ENCODE data around the gene DNAJC10.

- TF ChIP-seq POLR2AphosphoS5 (IDR thresholded peaks at IDR 0.05) (no peak), CTCF (IDR thresholded peaks at IDR 0.05) (no peak), POLR2A (IDR thresholded peaks at IDR 0.05) (no peak)
These were observed 82.7 kb downstream of the DNAJC10 start for GRCh38 chr2:182798736-182799135.

Data from prostate gland (tissue), 2 donors.